EL (cell line): Measurements from ENCODE around the gene PTCD2.
A peak's percentile ranks its signal among the peaks of the same experiment; 100 is the strongest.
"Not testable (repeated sequence)": the region's sequence is repeated elsewhere in the genome, so short reads cannot be mapped to it uniquely, and the experiment has no call there.

ENCODE experiments used
- DNase-seq: peaks from one replicate; pipeline ENCODE4 v3.0.0-alpha.2; 2016

PTCD2 gene

DNA sequence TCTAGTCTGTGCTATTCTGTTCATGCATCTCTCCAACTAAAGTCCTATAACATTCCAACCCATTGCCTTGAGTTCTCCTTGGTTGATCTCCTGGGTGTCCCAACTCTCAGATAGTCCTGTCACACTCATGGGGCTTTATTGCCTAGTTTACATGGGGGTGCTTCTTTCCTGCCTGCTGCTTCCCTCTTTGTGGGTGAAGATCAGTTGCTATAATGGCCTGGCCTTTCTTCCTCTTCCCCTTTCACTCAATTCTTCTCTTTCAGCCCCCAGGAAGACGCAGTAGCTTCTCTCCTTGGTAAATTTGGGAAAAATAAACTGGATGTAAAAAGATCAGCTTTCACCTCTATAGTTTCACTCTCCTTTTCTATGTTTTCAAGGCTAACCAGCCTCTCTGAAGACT lies 66.5 kb downstream of the PTCD2 start:
- DNase-seq = no peak

GRCh38 chr5:72387985-72388384 lies 67.8 kb downstream of the PTCD2 start:
- peak; percentile 91 for DNase-seq

DNA sequence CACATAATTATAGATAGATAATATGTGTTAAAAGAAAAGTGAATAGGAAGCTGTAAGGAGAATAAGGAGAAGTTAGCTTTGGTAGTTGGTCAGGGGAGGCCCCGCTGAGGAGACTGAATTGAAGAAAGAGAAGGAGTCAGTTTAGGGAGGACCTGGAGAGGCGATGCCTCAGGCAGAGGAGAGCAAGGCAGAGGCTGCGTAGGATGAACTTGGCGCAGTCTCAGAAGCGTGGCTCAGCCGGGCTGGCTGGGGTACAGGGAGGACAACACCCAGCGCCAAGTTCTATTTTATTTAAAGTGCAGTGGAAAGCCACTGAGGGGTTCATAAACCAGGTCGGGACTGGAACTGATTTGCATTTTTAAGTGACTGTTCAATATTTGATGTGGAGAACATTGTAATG lies 68.5 kb downstream of the PTCD2 start:
- no peak for DNase-seq

GRCh38 chr5:72390836-72391235 lies 70.7 kb downstream of the PTCD2 start:
- no peak for DNase-seq

GRCh38 chr5:72392326-72392733 lies 72.2 kb downstream of the PTCD2 start:
- DNase-seq = no peak

- DNase-seq = no peak
These were observed 72.9 kb downstream of the PTCD2 start for GRCh38 chr5:72393052-72393451.

DNA sequence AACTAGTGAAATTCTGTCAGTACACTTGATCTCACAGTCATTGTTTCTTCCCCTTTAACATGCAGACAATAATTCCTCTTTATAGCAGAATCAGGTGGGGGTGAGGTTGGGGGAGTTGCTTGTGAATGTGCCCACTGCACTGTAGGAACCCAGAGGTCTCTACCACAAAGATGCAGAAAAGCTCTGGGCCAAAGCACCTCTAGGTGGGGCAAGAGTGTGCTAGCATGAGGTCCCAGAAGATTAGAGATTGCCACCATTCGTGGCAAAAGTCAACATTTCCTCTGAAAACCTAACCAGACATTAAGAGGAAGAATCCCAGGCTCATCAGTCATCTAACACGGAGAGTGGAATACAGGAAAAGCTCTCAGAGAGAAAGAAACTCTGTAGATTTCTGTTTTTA lies 74.5 kb downstream of the PTCD2 start:
- DNase-seq = no peak

GRCh38 chr5:72397836-72398235 lies 77.7 kb downstream of the PTCD2 start:
- DNase-seq = no peak

DNA sequence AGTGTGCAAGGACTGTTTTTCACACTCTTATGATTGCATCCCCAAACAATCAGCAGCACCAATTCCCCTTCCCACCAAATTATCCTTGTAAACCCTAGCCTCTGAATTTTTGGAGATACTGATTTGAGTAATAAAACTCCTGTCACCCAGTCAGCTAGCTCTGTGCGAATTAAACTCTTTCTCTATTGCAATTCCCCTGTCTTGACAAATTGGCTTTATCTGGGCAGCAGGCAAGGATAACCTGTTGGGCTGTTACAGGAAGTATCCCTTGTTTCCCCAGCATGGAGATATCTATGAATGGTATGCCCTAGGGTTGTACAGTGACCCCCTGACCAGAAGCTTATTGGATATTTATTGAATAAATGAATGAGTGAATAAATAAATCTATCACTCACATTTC lies 80.8 kb downstream of the PTCD2 start:
- no peak for DNase-seq

DNA sequence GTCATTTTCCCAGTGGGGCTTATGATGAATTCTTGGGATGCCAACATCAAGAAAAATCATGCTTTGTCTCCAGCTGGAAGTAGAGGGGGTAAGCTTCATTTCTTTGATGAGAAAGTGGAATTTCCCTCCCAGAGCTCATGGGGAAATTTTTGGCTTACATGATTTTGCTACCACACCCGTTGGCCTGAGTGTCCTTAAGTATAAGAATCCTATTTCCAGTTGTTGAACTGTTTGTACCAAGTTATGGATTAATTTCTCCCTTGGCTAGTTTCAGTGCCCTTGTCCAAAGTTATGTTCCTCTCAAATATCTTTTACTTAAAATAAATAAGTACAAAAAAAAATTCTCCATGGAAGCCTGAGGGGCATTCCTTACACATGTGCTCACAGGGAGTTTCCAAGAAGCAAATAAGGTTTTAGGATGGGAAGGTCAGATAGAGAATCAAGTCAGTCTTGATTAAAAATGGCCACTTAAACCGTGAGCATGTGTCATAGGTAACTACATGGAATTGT lies 82.3 kb downstream of the PTCD2 start:
- peak; percentile 88 for DNase-seq

- DNase-seq = no peak
These were observed 82.9 kb downstream of the PTCD2 start for GRCh38 chr5:72402959-72403628.

- DNase-seq = not testable (repeated sequence)
These were observed 84.6 kb downstream of the PTCD2 start for GRCh38 chr5:72404771-72405170.

- DNase-seq = no peak
These were observed 86.9 kb downstream of the PTCD2 start for GRCh38 chr5:72407078-72407477.

DNA sequence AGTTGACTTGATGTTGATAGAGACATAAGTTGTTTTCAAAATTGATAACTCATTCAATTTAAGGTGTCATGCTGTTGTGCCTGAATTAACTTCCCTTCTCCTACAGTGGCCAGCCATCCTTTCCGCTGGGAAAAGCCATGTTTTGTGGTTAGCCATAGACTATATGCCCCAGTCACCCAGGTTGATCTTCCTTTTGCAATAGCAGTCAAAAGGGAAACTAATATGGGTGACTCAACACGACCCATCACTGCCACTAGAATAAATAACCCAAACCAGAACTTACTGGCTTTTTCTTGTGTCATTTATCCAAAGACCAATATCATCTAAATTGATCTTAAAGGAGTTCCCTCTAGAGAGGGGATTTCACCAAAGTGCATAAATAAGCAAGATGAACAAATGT lies 87.4 kb downstream of the PTCD2 start:
- DNase-seq = peak; percentile 38

DNA sequence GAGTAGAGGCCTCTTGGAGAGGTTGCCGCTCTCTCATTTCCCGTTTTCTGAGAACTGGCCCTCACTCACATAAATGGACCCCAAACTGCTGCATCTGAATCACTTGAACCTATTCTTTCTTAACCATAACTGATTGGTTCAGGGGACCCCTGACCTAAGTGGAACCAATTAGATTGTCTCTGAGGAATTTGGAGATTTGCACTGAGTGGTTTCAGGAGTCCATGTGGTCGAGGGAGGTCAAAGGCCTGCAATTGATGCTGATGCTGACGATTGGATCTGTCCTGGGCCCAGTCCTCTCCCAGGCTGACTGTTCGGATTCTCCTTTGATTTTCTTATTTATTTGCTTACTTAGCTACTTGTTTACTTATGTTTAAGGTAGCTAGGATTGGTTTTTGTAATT lies 88.0 kb downstream of the PTCD2 start:
- no peak for DNase-seq

- DNase-seq = no peak
These were observed 88.4 kb downstream of the PTCD2 start for GRCh38 chr5:72408603-72409002.

DNA sequence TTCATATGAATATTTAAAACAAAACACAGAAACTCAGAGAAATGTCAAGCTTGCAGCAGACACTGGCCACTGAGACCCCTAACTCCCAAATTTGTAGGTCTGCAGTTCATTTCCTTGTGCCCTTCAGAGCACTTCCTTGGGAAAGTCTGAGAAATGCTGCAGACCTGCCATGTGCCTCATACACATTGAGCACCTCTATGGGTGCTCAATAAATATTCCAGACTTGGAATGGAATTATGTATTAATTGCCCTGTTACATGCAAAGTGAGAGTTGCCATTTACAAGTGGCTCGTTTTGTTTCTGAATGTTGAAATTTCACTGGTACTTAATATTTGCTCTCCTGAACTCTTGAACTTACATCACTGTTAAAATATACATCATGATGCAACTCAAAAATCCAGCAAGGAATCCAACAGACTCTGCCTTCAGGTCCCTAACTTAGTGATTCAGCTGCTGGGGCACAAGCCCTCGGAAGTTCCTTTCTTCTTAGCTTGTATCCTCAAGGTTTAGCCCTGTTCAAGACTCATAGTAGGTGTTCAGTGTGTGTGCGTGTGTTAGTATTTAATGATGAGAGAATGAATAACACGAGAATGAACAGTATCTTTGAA lies 90.6 kb downstream of the PTCD2 start:
- DNase-seq = peak; percentile 77

DNA sequence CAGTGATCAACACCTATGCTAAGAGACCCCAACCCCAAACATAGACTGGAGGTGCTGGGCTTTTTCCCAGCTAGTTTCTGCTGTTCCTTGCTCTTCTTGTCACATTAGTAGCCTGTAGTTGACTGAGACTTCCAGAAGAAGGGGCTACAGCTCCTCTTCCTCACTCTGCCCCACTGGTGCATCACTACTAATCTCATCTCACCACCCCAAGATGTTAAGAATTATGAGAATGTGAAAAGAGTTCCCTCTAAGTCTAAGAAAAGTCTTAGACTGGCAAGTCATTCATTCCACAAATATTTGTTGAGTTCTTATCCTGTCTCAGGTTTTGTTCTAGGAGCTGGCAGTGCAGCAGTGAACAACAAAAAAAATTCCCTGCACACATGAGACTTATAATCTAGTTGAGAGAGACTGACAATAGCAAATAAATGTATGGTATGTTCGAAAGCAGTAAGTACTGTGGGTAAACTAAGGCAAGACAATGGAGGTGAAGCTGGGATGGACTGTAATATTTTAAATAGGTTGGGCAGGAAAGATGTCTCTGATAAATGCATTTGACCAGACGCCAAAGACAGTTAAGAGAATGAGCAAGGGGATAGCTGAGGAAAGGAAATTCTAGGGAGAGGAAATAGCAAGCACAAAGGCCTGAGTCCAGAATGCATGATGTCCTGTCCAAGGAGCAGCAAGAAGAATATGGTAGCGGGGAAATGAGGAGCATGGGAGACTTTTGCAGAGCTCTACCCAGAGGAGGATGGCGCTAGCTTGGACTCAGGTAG lies 92.3 kb downstream of the PTCD2 start:
- DNase-seq = peak; percentile 82

- DNase-seq = no peak
These were observed 95.6 kb downstream of the PTCD2 start for GRCh38 chr5:72415616-72416325.

DNA sequence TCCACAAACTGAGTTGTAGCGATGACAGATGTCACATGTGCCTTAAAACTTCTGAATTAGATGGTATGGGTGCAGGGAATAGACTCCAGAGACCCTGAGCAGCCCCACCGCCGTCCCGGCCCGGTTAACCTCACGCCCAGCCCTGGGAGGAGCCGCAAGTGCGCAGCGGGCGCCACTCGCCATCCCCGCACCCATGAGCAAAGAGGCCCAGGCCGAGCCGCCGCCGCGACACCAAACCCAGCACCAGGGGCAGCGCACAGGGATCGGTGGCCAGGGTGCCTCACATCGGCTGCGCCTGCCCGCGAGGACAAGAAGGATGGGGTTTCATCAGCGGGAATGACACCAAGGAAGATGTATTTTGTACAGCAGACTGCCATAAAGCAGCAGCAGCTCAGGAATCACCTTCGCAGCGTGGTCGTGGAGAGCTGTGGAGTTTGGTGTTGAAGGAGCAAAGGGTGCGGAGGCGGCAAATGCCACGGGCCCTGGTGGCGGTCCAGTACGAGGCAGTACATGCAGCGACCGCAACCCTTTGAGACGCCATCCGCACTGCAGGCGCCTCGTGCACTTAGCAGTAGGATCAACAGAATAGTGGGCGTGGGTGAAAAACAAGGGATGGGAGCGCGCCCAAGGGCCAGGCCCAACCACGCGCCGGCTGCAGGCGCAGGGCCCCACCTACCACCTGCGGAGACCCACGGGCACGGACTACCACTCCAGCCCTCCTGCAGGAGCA lies 97.3 kb downstream of the PTCD2 start:
- no peak for DNase-seq
